T-cell (primary cell): ENCODE measurements around the gene ERN1. TPM values are rescaled to one million over a fixed set of nuclear protein-coding genes. Genes with fewer than 3 reads are reported as not detected.
A peak's percentile ranks its signal among the peaks of the same experiment; 100 is the strongest.

Experiments used
- ATAC-seq, 4 experiments: fragments of 200-7000 bp in 3 of 4; fragments of 150-1000 bp in 1 of 4; cut with Tn5 transposase; replicated peaks in 1 of 4; 1 replicate in 3 of 4; 2 replicates in 1 of 4; pipeline ENCODE4 v1.10.0; 2021; ENCODE audit warnings: moderate library complexity in 3 of 4, mild to moderate bottlenecking in 2 of 4, moderate number of reproducible peaks in 1 of 4
- CTCF ChIA-PET, 2 donors: fragments of 300-600 bp; sonication (Branson Sonifier 250); formaldehyde crosslinking; loops; one replicate each; lab custom pipeline; 2022; ENCODE audit warnings: antibody characterized with exemption in 2 of 2; lab: Charles Lee
- POLR2A ChIA-PET, 2 donors: fragments of 300-600 bp; sonication (Branson Sonifier 250); formaldehyde crosslinking; loops; one replicate each; lab custom pipeline; 2022; ENCODE audit warnings: antibody characterized with exemption in 2 of 2; lab: Charles Lee
- DNase-seq, 35 experiments: peaks; one replicate each; pipeline versions ENCODE4 v3.0.0 to v3.0.0-alpha.2; 2013 to 2023
- H3K27ac ChIP-seq: one replicate; pipeline ENCODE4 v1.5.1; 2013; ENCODE audit warnings: low read length
- H3K27me3 ChIP-seq, 2 experiments: replicated peaks in 1 of 2; 1 replicate in 1 of 2; 2 replicates in 1 of 2; pipeline versions ENCODE4 v1.6.1 to v1.7.0; 2013; ENCODE audit warnings: low read length in 1 of 2, mixed read lengths in 1 of 2; ENCODE audit not compliant: control insufficient read depth in 2 of 2, insufficient read depth in 2 of 2; ENCODE audit errors: extremely low read depth in 1 of 2
- H3K36me3 ChIP-seq, 2 donors: 1 replicate in 1 of 2; 2 replicates in 1 of 2; pipeline versions ENCODE4 v1.6.1 to v1.7.0; 2013; ENCODE audit warnings: low read length in 1 of 2; ENCODE audit not compliant: control insufficient read depth in 2 of 2, insufficient read depth in 1 of 2; ENCODE audit errors: extremely low read depth in 1 of 2
- H3K4me1 ChIP-seq, 2 experiments: 1 replicate in 1 of 2; 2 replicates in 1 of 2; pipeline versions ENCODE4 v1.6.1 to v1.7.0; 2013; ENCODE audit warnings: low read length in 2 of 2, mixed read lengths in 1 of 2; ENCODE audit not compliant: insufficient read depth in 2 of 2, control insufficient read depth in 1 of 2; ENCODE audit errors: extremely low read depth in 1 of 2
- H3K4me3 ChIP-seq, 2 donors: 1 replicate in 1 of 2; 2 replicates in 1 of 2; pipeline versions ENCODE4 v1.5.1 to v1.7.0; 2013; ENCODE audit warnings: mild to moderate bottlenecking in 2 of 2, low read length in 1 of 2, moderate library complexity in 1 of 2; ENCODE audit not compliant: control insufficient read depth in 1 of 2; ENCODE audit errors: extremely low read depth in 1 of 2
- H3K9me3 ChIP-seq: 2 replicates; pipeline ENCODE4 v1.7.0; 2013
- H3K27ac Mint-ChIP-seq, 2 donors: one replicate each; pipeline ENCODE4 v1.8.0; 2020 to 2021; ENCODE audit warnings: mild to moderate bottlenecking in 2 of 2, mixed read lengths in 2 of 2
- H3K27me3 Mint-ChIP-seq, 2 donors: one replicate each; pipeline ENCODE4 v1.8.0; 2021 to 2022; ENCODE audit warnings: mixed read lengths in 2 of 2
- H3K36me3 Mint-ChIP-seq: one replicate; pipeline ENCODE4 v1.8.0; 2021; ENCODE audit warnings: mixed read lengths
- H3K4me1 Mint-ChIP-seq, 3 donors: one replicate each; pipeline ENCODE4 v1.8.0; 2020 to 2022; ENCODE audit warnings: mixed read lengths in 3 of 3, mild to moderate bottlenecking in 1 of 3
- H3K4me3 Mint-ChIP-seq, 3 donors: one replicate each; pipeline ENCODE4 v1.8.0; 2020 to 2022; ENCODE audit warnings: mild to moderate bottlenecking in 3 of 3, mixed read lengths in 3 of 3, moderate library complexity in 3 of 3
- H3K9me3 Mint-ChIP-seq, 3 donors: one replicate each; pipeline ENCODE4 v1.8.0; 2020 to 2022; ENCODE audit warnings: mixed read lengths in 3 of 3
- WGBS: methylation state at CpG from one replicate; pipeline ENCODE4 v1.1.5; 2013; ENCODE audit warnings: missing lambda C conversion rate; ENCODE audit not compliant: insufficient coverage; 5-methylcytosine and 5-hydroxymethylcytosine counted together
- total RNA-seq, 35 experiments: library from RNA in 6 of 35; stranded (reverse) in 6 of 35; fragments of 120-200 nt in 1 of 35; gene quantifications; one replicate each; pipeline versions ENCODE4 v1.2.1 to v1.2.4 and lab custom pipeline; 2013 to 2026

Gene ERN1
- total RNA-seq, 5 donors from 2014 or later (not counting 1 experiment from before 2014, with no cell fraction given) = 71.2 to 146 (median 112) TPM

- ATAC-seq (no peak), DNase-seq (no peak)
- no peak overlapping the region for H3K4me3 ChIP-seq
- H3K4me1 ChIP-seq = no peaks in the 10 kb centered on the region
- POLR2A ChIA-PET = no interaction called here
- H3K36me3 Mint-ChIP-seq = peaks cover 39% of the 10 kb centered on the region
- H3K4me3 Mint-ChIP-seq = no peak overlapping the region
- WGBS = no CpG with 5 or more reads among the region's 3 CpGs
- H3K9me3 ChIP-seq = no peaks in the 10 kb centered on the region
- H3K9me3 Mint-ChIP-seq = no peaks in the 10 kb centered on the region
- peaks cover 8 to 59% of the 10 kb centered on the region in 2 donors for H3K36me3 ChIP-seq
- H3K27me3 Mint-ChIP-seq = no peaks in the 10 kb centered on the region
- H3K27me3 ChIP-seq = no peaks in the 10 kb centered on the region
- no peak overlapping the region for H3K27ac Mint-ChIP-seq
- H3K27ac ChIP-seq = no peak overlapping the region
- H3K4me1 Mint-ChIP-seq = peaks cover 0 to 18% (median 16%) of the 10 kb centered on the region in 3 donors
- CTCF ChIA-PET = interaction anchor here in 1 of 2 donors (0.6 to 1.1 kb wide), 2 partner anchors 95 to 309 kb away, joined by 3 to 4 read pairs; no protein-coding TSS in a partner anchor
Measured at GRCh38 chr17:64039106-64039400, 90.9 kb downstream of the ERN1 start.

GRCh38 chr17:64038331-64039105, 91.4 kb downstream of the ERN1 start:
- no peaks in the 10 kb centered on the region for H3K27me3 ChIP-seq
- H3K9me3 ChIP-seq = no peaks in the 10 kb centered on the region
- no peaks in the 10 kb centered on the region for H3K27me3 Mint-ChIP-seq
- DNase-seq (no peak), ATAC-seq (no peak)
- no peak overlapping the region for H3K4me3 Mint-ChIP-seq
- peaks cover 0 to 18% (median 16%) of the 10 kb centered on the region in 3 donors for H3K4me1 Mint-ChIP-seq
- H3K36me3 ChIP-seq = peaks cover 3 to 54% of the 10 kb centered on the region in 2 donors
- no peak overlapping the region for H3K27ac ChIP-seq
- H3K4me1 ChIP-seq = no peaks in the 10 kb centered on the region
- no peaks in the 10 kb centered on the region for H3K9me3 Mint-ChIP-seq
- 98% methylated on average over 10 of the region's 16 CpGs for WGBS
- no peak overlapping the region for H3K4me3 ChIP-seq
- ChIA-PET POLR2A (no interaction called here), CTCF (interaction anchor here in 1 of 2 donors (0.6 to 1.1 kb wide), 3 partner anchors 63 to 309 kb away, joined by 3 to 4 read pairs (median 3); no protein-coding TSS in a partner anchor)
- no peak overlapping the region for H3K27ac Mint-ChIP-seq
- peaks cover 34% of the 10 kb centered on the region for H3K36me3 Mint-ChIP-seq

DNA sequence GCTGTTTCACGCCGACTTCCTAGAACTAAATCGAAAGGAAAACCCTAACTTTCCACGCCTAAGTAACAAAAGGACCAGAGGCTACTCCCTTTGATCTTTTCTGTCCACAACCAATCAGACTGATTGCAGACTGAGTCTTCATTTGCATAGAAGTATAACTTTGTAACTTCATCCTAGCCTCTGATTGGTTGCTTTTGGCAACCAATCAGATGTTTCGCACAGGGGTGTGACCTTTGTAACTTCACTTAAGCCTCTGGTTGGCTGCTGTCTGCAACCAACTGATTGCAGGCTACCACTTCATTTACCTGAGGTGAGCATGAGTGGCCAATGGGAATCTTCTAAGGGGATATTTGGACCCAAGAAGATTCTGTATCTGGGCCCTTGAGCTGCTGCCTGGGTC, 92.1 kb downstream of the ERN1 start:
- H3K27me3 Mint-ChIP-seq = no peaks in the 10 kb centered on the region
- ATAC-seq = no peak
- Histone ChIP-seq H3K4me1 (no peaks in the 10 kb centered on the region), H3K9me3 (no peaks in the 10 kb centered on the region), H3K4me3 (no peak overlapping the region), H3K27ac (no peak overlapping the region), H3K36me3 (peaks cover 2 to 47% of the 10 kb centered on the region in 2 donors), H3K27me3 (no peaks in the 10 kb centered on the region)
- H3K36me3 Mint-ChIP-seq = peaks cover 31% of the 10 kb centered on the region
- peaks cover 0 to 18% (median 14%) of the 10 kb centered on the region in 3 donors for H3K4me1 Mint-ChIP-seq
- H3K27ac Mint-ChIP-seq = no peak overlapping the region
- 100% methylated on average over 5 of the region's 5 CpGs for WGBS
- ChIA-PET POLR2A (no interaction called here), CTCF (interaction anchor here in 1 of 2 donors (1.8 kb wide), 1 partner anchor 96 kb away, joined by 5 read pairs; no protein-coding TSS in a partner anchor)
- DNase-seq = no peak
- H3K4me3 Mint-ChIP-seq = no peak overlapping the region
- no peaks in the 10 kb centered on the region for H3K9me3 Mint-ChIP-seq

DNA sequence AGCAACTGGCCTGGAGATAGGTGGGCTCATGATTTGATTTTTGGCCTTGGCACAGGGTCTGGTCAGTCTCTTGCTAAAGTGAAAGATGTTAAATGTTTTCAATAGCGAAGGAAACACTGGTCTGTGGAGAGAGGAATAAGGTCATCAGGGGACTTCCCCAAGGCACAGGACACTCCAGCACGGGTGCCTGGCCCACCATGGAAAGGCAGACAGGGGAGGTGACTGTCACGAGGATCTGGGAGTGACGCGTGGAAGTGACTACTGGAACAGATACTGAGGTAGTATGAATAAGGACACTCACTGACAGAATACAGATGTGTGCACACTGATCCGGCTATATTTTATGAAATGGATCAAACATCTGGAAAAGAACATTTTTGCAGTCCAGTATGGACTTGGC, 92.8 kb downstream of the ERN1 start:
- H3K4me1 Mint-ChIP-seq = peaks cover 0 to 17% (median 11%) of the 10 kb centered on the region in 3 donors
- H3K27me3 ChIP-seq = no peaks in the 10 kb centered on the region
- ChIA-PET CTCF (interaction anchor here in 1 of 2 donors (1.8 kb wide), 1 partner anchor 96 kb away, joined by 5 read pairs; no protein-coding TSS in a partner anchor), POLR2A (no interaction called here)
- no peak overlapping the region for H3K4me3 ChIP-seq
- H3K27ac ChIP-seq = no peak overlapping the region
- peaks cover 0 to 40% of the 10 kb centered on the region in 2 donors for H3K36me3 ChIP-seq
- no peaks in the 10 kb centered on the region for H3K9me3 Mint-ChIP-seq
- ATAC-seq = no peak
- peaks cover 28% of the 10 kb centered on the region for H3K36me3 Mint-ChIP-seq
- no peak for DNase-seq
- no peaks in the 10 kb centered on the region for H3K9me3 ChIP-seq
- no peaks in the 10 kb centered on the region for H3K4me1 ChIP-seq
- peak overlapping the region in 1 of 2 donors; percentile 7 for H3K27ac Mint-ChIP-seq
- 93% methylated on average over 5 of the region's 6 CpGs for WGBS
- no peak overlapping the region for H3K4me3 Mint-ChIP-seq
- no peaks in the 10 kb centered on the region for H3K27me3 Mint-ChIP-seq

DNA sequence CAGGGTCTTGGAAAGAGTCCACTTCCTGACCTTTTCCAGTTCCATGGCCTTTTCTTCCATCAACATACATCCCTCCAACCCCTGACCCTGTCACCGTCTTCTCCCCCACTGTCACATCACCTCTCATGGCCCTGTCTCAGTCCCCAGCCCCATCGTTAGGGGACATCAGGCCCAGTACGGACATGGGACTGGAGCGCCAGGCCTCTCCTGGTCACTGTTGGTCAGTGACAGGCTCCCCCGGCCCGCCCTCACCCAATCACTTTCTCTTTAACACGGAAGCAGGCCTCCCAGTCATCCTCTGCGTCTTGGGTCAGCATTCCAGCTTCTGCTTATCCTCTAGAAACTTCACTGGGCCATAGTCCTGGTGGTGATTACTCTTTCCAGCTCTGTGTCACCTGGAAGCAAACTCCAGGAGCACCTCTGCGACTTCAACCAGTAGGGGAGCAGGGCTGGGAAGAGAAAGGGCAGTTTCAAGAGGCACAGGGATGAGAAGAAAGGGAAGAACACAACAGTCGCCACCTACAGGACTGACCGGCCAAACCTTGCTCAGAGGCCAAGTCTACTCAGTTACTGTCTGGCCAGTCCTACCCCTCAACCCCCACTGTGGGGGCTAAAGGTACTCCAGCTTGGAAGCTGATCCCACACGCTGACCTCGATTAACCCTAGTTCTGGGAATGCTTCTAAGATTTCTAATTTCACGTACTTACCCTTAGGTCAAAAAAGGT, 93.6 kb downstream of the ERN1 start:
- Histone ChIP-seq H3K9me3 (no peaks in the 10 kb centered on the region), H3K4me1 (no peaks in the 10 kb centered on the region), H3K27ac (no peak overlapping the region), H3K36me3 (peaks cover 0 to 33% of the 10 kb centered on the region in 2 donors), H3K27me3 (no peaks in the 10 kb centered on the region), H3K4me3 (no peak overlapping the region)
- Mint-ChIP-seq H3K36me3 (peaks cover 20% of the 10 kb centered on the region), H3K27me3 (no peaks in the 10 kb centered on the region), H3K4me1 (peaks cover 0 to 11% (median 4%) of the 10 kb centered on the region in 3 donors), H3K27ac (peak overlapping the region in 1 of 2 donors; percentile 32), H3K9me3 (no peaks in the 10 kb centered on the region), H3K4me3 (no peak overlapping the region)
- 93% methylated on average over 8 of the region's 14 CpGs for WGBS
- POLR2A ChIA-PET = no interaction called here
- CTCF ChIA-PET = interaction anchor here (0.8 to 1.8 kb wide), 2 partner anchors 9 to 97 kb away, joined by 3 to 5 read pairs; no protein-coding TSS in a partner anchor
- ATAC-seq (no peak), DNase-seq (no peak)

DNA sequence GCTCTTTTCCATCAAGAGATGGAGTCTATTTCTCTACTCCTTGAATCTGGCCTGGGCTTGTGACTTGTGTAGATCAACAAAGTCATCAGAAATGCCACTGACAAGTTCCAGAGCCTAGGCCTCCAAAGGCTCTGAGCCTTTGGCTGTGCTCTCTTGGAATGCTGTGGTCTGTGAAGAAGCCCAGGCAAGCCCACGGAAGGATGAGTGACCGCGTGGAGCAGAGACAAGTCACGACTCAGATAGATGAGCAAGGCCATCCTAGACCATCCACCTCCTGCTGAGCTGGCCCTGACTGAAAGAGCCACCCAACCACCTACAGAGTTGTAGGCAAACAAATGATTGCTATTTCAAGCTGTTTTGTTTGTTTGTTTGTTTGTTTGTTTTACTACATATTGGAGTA, 97.9 kb downstream of the ERN1 start:
- no peaks in the 10 kb centered on the region for H3K36me3 Mint-ChIP-seq
- ChIA-PET CTCF (interaction anchor here in 1 of 2 donors (1.1 to 1.4 kb wide), 3 partner anchors 10 to 102 kb away, joined by 3 to 4 read pairs (median 4); no protein-coding TSS in a partner anchor), POLR2A (no interaction called here)
- no peak overlapping the region for H3K4me3 Mint-ChIP-seq
- Histone ChIP-seq H3K4me1 (peaks cover 8 to 14% of the 10 kb centered on the region in 2 experiments), H3K4me3 (no peak overlapping the region), H3K9me3 (no peaks in the 10 kb centered on the region), H3K27ac (no peak overlapping the region), H3K27me3 (no peaks in the 10 kb centered on the region), H3K36me3 (peaks cover 0 to 3% of the 10 kb centered on the region in 2 donors)
- WGBS = no CpG with 5 or more reads among the region's 4 CpGs
- H3K27ac Mint-ChIP-seq = no peak overlapping the region
- DNase-seq (no peak), ATAC-seq (no peak)
- H3K4me1 Mint-ChIP-seq = peaks cover 16 to 27% (median 17%) of the 10 kb centered on the region in 3 donors
- H3K27me3 Mint-ChIP-seq = no peaks in the 10 kb centered on the region
- no peaks in the 10 kb centered on the region for H3K9me3 Mint-ChIP-seq
